ENCODE measurements around the gene DNER.

Gene DNER

GRCh38 chr2:229446350-229446749 is 268.0 kb downstream of the DNER start:
- no peak for TF ChIP-seq CTCF (conservative IDR thresholded peaks at IDR 0.05; ENCODE audit: low read depth, low read length)
- no peak for DNase-seq (ENCODE audit: low read depth)
- H3K4me3 ChIP-seq (ENCODE audit: low read depth, low read length) = no peak overlapping the region

- peak; percentile 27 for DNase-seq (ENCODE audit: low read depth)
- H3K4me3 ChIP-seq (ENCODE audit: low read depth, low read length) = no peak overlapping the region
- TF ChIP-seq CTCF (conservative IDR thresholded peaks at IDR 0.05; ENCODE audit: low read depth, low read length) = no peak
These were observed 268.7 kb downstream of the DNER start for GRCh38 chr2:229445501-229446211.

GRCh38 chr2:229445019-229445418 is 269.3 kb downstream of the DNER start:
- peak; percentile 99 for DNase-seq (ENCODE audit: low read depth)
- no peak for TF ChIP-seq CTCF (conservative IDR thresholded peaks at IDR 0.05; ENCODE audit: low read depth, low read length)
- H3K4me3 ChIP-seq (ENCODE audit: low read depth, low read length) = no peak overlapping the region

- no peak for DNase-seq (ENCODE audit: low read depth)
- no peak for TF ChIP-seq CTCF (conservative IDR thresholded peaks at IDR 0.05; ENCODE audit: low read depth, low read length)
- H3K4me3 ChIP-seq (ENCODE audit: low read depth, low read length) = no peak overlapping the region
These were observed 270.6 kb downstream of the DNER start for GRCh38 chr2:229443546-229444268.

- no peak for DNase-seq (ENCODE audit: low read depth)
- no peak for TF ChIP-seq CTCF (conservative IDR thresholded peaks at IDR 0.05; ENCODE audit: low read depth, low read length)
- H3K4me3 ChIP-seq (ENCODE audit: low read depth, low read length) = no peak overlapping the region
These were observed 271.2 kb downstream of the DNER start for GRCh38 chr2:229443141-229443540.

GRCh38 chr2:229438430-229439159 is 275.8 kb downstream of the DNER start:
- no peak overlapping the region for H3K4me3 ChIP-seq (ENCODE audit: low read depth, low read length)
- no peak for DNase-seq (ENCODE audit: low read depth)
- TF ChIP-seq CTCF (conservative IDR thresholded peaks at IDR 0.05; ENCODE audit: low read depth, low read length) = no peak

Data from choroid plexus epithelial cell (primary cell).